ENCODE measurements around the gene LTO1.

- TF ChIP-seq, protein P1, sequence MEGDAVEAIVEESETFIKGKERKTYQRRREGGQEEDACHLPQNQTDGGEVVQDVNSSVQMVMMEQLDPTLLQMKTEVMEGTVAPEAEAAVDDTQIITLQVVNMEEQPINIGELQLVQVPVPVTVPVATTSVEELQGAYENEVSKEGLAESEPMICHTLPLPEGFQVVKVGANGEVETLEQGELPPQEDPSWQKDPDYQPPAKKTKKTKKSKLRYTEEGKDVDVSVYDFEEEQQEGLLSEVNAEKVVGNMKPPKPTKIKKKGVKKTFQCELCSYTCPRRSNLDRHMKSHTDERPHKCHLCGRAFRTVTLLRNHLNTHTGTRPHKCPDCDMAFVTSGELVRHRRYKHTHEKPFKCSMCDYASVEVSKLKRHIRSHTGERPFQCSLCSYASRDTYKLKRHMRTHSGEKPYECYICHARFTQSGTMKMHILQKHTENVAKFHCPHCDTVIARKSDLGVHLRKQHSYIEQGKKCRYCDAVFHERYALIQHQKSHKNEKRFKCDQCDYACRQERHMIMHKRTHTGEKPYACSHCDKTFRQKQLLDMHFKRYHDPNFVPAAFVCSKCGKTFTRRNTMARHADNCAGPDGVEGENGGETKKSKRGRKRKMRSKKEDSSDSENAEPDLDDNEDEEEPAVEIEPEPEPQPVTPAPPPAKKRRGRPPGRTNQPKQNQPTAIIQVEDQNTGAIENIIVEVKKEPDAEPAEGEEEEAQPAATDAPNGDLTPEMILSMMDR (IDR thresholded peaks at IDR 0.05) = peak; percentile 92
- no peak for TF ChIP-seq ZBTB21 (CRISPR knock-in tag; IDR thresholded peaks at IDR 0.05; ENCODE audit: borderline replicate concordance)
- no peak for TF ChIP-seq TEAD4 (CRISPR knock-in tag; IDR thresholded peaks at IDR 0.05)
- TF ChIP-seq NR3C1 (CRISPR knock-in tag; conservative IDR thresholded peaks at IDR 0.05; ENCODE audit: low read depth) = no peak
- TF ChIP-seq CREB1 (CRISPR knock-in tag; IDR thresholded peaks at IDR 0.05) = no peak
- no peak; the same call in 1 of the 2 replicates for TF ChIP-seq USF2 (CRISPR knock-in tag; IDR thresholded peaks at IDR 0.05)
- TF ChIP-seq IRF1 (CRISPR knock-in tag; IDR thresholded peaks at IDR 0.05) = no peak
- peak; percentile 54; the same call in 1 of the 2 replicates for TF ChIP-seq SP1 (CRISPR knock-in tag; conservative IDR thresholded peaks at IDR 0.05)
- TF ChIP-seq ZNF532 (CRISPR knock-in tag; IDR thresholded peaks at IDR 0.05; ENCODE audit: borderline replicate concordance) = no peak
- TF ChIP-seq KAT7 (CRISPR knock-in tag; IDR thresholded peaks at IDR 0.05; ENCODE audit: borderline replicate concordance) = peak; percentile 76; the same call in 1 of the 2 replicates
- no peak for TF ChIP-seq ZNF416 (CRISPR knock-in tag; IDR thresholded peaks at IDR 0.05)
- TF ChIP-seq ZNF138 (CRISPR knock-in tag; conservative IDR thresholded peaks at IDR 0.05) = no peak
Measured at GRCh38 chr11:69642913-69643632, 32.1 kb downstream of the LTO1 start.
